ENCODE results near the gene ARHGEF3. TPM values are rescaled to one million over a fixed set of nuclear protein-coding genes. Genes with fewer than 3 reads are reported as not detected.
A peak's percentile ranks its signal among the peaks of the same experiment; 100 is the strongest.
"Not testable (repeated sequence)": the region's sequence is repeated elsewhere in the genome, so short reads cannot be mapped to it uniquely, and the experiment has no call there.

Gene ARHGEF3
- polyA plus RNA-seq, 3 donors = 71.4 to 81.2 (median 77.9) TPM

- no peak for DNase-seq (ENCODE audit: extremely low read depth in 1 of 11, low read depth in 9 of 11, low spot score in 4 of 11)
Observed at GRCh38 chr3:56706629-56707028, 95.1 kb downstream of the ARHGEF3 start.

DNA sequence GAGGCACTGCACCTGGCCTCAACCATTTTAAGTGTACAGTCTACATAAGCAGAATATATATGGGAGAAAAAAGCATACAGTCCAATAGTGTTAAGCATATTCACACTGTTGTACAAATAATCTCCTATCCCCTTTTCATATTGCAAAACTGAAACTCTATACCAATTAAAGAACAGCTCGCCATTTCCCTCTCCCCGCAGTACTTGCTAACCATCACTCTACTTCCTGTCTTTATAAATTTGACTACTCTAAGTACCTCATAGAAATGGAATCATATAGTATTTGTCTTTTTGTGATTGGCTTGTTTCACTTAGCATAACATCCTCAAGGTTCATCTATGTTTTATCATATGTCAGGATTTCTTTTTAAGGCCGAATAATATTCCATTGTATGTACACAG, 97.0 kb downstream of the ARHGEF3 start:
- no peak for DNase-seq (ENCODE audit: extremely low read depth in 1 of 11, low read depth in 9 of 11, low spot score in 4 of 11)

DNA sequence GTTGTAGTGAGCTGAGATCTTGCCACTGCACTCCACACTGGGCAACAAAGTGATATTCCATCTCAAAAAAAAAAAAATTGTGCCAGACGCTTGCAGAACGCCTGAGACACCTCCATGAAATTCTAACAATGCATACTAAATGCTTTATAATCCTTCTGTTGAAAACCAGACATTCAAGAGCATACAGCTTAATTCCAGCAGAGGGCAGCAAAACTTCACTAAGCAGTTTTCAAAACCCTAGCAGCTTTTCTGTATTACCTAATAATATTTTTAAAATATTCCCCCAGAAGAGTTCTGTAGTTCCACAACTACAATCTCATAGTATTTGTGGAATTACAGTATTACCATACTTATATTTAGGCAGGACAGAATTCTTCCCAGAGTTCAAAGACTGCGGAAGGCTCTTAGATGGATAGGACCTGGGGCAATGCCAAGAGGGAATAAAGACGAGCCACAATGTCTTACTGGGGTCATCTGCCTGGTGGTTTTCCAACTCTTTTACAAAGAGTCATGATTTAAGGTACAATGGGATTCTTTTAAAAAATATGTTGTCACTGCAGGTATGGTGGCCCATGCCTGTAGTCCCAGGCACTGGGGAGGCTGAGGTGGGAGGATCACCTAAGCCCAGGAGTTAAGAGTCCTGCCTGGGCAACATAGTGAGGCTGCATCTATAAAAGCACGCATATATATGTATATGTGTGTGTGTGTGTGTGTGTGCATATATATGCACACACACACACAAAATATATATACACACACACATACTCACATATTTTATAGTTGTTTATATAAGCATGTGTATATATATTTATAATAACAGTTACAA, 99.0 kb downstream of the ARHGEF3 start:
- peak in 9 of 11 donors; percentile 44 to 73 (median 63) for DNase-seq (ENCODE audit: extremely low read depth in 1 of 11, low read depth in 9 of 11, low spot score in 4 of 11)

- no peak for DNase-seq (ENCODE audit: extremely low read depth in 1 of 11, low read depth in 9 of 11, low spot score in 4 of 11)
Observed at GRCh38 chr3:56700151-56700550, 101.6 kb downstream of the ARHGEF3 start.

GRCh38 chr3:56694867-56695683, 106.7 kb downstream of the ARHGEF3 start:
- DNase-seq (ENCODE audit: extremely low read depth in 1 of 11, low read depth in 9 of 11, low spot score in 4 of 11) = no peak

GRCh38 chr3:56693750-56694149, 108.0 kb downstream of the ARHGEF3 start:
- no peak for DNase-seq (ENCODE audit: extremely low read depth in 1 of 11, low read depth in 9 of 11, low spot score in 4 of 11)

DNA sequence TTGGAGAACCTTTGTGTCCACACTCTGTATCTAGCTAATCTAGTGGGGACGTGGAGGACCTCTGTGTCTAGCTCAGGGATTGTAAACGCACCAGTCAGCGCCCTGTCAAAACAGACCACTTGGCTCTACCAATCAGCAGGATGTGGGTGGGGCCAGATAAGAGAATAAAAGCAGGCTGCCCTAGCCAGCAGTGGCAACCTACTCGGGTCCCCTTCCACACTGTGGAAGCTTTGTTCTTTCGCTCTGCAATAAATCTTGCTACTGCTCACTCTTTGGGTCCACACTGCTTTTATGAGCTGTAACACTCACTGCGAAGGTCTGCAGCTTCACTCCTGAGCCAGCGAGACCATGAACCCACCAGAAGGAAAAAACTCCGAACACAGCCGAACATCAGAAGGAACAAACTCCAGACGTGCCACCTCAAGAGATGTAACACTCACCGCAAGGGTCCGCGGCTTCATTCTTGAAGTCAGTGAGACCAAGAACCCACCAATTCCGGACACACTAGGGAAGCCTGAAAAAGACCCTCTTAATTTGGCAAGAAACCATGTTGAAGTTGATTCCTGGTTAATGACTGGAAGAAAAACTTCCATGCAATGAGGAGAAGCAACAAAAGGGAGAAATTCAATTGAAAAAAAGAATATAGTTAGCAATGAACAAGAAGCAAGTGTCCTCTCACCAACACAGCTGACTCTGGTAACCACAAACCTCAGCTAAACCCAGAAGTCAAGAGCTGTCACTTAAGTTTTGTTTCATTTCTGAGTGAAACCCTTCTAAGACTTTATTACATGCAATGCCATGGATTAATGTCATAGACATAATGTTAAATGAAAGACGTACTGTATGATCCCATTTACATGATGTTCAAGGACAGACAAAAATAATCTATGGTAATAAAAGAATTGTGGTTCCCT, 109.0 kb downstream of the ARHGEF3 start:
- DNase-seq (ENCODE audit: extremely low read depth in 1 of 11, low read depth in 9 of 11, low spot score in 4 of 11) = not testable (repeated sequence)

GRCh38 chr3:56692001-56692365, 109.8 kb downstream of the ARHGEF3 start:
- DNase-seq (ENCODE audit: extremely low read depth in 1 of 11, low read depth in 9 of 11, low spot score in 4 of 11) = not testable (repeated sequence)

DNA sequence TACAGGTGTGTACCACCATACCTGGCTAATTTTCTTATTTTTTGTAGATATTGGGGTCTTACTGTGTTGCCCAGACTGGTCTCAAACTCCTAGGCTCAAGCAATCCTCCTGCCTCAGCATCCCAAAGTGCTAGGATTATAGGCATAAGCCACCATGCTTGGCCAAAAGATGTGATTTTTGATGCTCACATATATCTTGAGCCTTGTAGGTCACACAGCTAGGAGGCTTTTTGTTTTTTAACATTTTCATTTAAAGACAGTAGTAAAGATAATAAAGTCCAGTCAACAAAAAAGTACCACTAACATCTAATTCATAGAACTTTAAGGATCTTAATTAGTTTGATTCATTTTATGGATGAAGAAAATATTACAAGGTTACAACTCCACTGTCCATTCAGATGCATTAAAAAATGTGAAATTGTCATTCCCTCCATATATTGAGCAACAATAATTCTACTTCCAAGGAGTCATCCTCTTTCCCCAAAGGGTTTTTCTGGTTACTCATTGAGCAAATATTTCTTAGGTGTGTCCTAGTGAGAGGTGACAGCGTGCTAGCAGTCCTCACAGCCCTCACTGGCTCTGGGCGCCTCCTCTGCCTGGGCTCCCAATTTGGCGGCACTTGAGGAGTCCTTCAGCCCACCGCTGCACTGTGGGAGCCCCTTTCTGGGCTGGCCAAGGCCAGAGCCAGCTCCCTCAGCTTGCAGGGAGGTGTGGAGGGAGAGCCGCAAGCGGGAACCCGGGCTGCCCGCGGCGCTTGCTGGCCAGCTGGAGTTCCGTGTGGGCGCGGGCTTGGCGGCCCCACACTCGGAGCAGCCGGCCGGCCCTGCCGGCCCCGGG, 110.4 kb downstream of the ARHGEF3 start:
- no peak for DNase-seq (ENCODE audit: extremely low read depth in 1 of 11, low read depth in 9 of 11, low spot score in 4 of 11)

GRCh38 chr3:56689303-56689702, 112.4 kb downstream of the ARHGEF3 start:
- DNase-seq (ENCODE audit: extremely low read depth in 1 of 11, low read depth in 9 of 11, low spot score in 4 of 11) = no peak

DNA sequence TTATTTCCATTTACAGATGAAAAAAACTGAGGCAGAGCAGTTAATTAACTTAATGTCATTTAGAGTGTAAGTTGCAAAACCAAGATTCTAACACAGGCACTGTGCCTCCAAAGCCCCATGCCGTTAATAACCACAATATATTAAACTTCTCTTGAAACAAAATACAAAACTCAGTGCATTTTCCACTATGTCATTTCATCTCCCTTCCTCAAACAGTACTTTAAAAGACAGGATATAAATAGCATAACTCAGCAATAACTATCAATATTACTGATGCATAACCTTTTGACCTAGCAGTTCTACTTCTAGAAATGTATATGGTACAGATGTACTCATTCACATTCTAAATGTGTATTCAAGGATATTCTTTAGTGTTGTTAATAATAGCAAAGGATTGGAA, 113.6 kb downstream of the ARHGEF3 start:
- DNase-seq (ENCODE audit: extremely low read depth in 1 of 11, low read depth in 9 of 11, low spot score in 4 of 11) = no peak

DNA sequence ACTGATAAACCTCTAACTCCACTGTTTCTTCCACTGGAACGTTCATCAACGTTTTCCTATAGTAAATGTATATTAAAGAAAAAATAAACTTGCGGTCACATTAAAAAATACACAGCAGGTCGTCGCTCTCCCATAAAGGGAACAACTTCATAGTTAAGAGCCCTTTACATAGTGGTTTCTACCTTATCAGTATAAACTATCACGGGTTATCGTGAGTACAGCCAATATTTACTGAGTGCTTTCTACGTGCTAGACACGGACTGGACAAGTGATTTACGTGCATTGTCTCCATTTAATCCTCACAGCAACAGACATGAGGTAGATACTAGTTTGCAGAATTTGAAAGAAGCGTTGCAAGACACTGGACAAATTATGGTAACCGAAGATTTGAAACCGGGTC, 117.7 kb downstream of the ARHGEF3 start:
- no peak for DNase-seq (ENCODE audit: extremely low read depth in 1 of 11, low read depth in 9 of 11, low spot score in 4 of 11)

DNA sequence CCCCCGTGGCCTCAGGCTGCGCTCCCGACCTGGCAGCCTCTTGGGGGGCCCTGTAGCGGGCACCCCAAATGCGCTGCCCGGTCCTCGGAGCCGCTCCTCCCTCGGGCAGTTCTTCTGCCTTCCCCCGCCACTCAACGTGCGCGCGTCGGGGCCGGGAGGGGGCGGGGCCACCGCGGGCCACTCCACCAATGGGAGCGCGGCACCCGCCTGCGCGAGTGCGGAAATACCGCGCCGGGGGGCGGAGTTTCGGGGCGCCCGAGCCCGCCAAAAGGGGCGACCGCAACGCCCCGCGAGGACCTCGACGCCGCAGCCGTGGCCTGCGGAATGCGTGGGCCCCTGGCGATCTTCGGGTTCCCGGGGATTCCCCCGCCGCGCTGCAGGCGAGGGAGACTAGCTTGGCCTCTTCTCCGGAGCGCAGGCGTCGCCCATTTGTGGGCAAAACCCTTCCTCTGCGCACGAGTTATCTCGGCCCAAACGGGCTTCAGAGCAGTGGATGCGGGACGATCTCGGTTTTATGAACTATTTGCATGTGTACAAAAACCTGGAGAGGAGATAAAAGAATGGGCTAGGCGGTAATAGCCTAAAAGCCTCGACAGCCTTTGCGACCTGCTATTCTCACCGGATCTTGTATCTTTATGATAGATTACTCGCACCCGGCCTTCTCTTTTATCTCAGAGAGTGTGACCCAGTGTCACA, 118.5 kb downstream of the ARHGEF3 start, which contains the start of gene TASOR:
Gene TASOR (minus strand): TSS at position 144 of the 696 bp plus-strand sequence. CDS start 259 bp downstream, outside the sequence.
- peak; percentile 47 to 84 (median 73) for DNase-seq (ENCODE audit: extremely low read depth in 1 of 11, low read depth in 9 of 11, low spot score in 4 of 11)

DNA sequence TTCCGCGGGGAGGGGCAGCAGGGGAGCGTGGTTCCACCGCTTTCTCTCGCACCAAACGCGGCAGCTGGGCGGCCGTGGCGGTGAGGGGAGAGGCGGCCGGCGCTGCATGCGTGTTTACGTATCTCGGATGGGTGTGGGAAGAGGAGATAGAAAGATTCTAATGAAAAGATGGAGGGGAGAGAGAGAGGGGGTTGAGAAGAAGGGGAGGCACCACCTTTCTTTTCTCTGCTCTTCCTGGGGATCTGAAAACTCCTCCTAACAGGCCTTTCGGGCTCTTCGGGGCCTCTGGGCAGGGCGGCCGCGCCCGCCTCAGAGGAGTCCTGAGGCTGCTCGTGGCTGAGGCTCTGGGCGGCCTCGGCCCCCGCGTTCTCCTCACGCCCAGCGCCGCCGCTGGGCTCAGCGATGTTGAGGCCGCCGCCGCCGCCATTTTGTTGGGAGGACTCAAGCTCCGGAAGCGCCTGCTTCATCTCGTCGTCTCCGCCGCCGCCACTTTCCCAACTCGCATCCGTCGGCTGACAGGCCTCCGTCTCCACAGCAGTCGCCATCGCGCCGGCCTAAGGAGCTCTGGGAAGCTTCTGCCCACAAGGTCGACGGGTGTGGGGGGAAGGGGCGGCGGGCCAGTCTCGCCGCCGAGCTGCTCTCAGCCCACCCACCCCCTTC, 119.2 kb downstream of the ARHGEF3 start:
- DNase-seq (ENCODE audit: extremely low read depth in 1 of 11, low read depth in 9 of 11, low spot score in 4 of 11) = peak; percentile 26 to 73 (median 65)

DNA sequence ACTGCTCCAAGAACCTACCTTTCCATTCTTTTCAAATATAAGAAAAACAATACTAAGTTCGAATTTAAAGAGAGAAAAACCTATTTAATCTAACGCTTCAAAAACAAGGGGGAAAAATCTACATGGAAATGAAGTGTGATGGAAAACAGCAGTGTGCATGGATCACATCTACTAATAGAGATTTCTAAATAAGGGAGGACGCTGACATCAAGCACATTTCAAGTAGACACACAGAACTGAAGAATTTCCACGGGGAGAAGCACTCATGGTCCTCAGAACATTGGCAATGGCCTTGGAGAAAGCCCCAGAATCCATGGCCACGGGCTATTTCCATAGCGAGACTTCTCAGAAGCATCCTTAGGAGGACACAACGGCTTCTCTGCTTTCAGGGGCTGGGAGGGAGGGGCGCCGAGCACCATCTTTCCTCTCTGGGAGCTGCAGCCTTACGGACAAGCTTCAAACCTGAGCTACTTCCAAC, 119.7 kb downstream of the ARHGEF3 start:
- peak in 1 of 11 donors; percentile 55 for DNase-seq (ENCODE audit: extremely low read depth in 1 of 11, low read depth in 9 of 11, low spot score in 4 of 11)

GRCh38 chr3:56680054-56680580, 121.6 kb downstream of the ARHGEF3 start:
- no peak for DNase-seq (ENCODE audit: extremely low read depth in 1 of 11, low read depth in 9 of 11, low spot score in 4 of 11)

Data from renal cortex interstitium (tissue), 11 donors.